Measurements from ENCODE around the gene RPS27.

DNA sequence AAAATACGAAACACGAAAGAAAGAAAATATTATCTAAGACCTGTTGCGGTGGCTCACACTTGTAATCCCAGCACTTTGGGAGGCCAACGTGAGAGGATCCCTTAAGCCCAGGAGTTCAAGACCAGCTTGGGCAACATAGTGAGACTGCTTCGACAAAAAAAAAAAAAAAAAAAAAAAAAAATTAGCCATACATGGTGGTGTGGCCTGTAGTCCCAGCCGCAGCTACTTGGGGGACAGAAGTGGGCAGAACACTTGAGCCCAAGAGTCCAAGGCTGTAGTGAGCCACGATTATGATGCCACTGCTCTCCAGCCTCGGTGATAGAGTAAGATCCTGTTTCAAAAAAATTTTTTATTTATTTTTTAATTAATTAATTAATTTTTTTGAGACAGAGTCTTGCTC, 2.9 kb upstream of the RPS27 start:
- TF ChIP-seq, protein P1, sequence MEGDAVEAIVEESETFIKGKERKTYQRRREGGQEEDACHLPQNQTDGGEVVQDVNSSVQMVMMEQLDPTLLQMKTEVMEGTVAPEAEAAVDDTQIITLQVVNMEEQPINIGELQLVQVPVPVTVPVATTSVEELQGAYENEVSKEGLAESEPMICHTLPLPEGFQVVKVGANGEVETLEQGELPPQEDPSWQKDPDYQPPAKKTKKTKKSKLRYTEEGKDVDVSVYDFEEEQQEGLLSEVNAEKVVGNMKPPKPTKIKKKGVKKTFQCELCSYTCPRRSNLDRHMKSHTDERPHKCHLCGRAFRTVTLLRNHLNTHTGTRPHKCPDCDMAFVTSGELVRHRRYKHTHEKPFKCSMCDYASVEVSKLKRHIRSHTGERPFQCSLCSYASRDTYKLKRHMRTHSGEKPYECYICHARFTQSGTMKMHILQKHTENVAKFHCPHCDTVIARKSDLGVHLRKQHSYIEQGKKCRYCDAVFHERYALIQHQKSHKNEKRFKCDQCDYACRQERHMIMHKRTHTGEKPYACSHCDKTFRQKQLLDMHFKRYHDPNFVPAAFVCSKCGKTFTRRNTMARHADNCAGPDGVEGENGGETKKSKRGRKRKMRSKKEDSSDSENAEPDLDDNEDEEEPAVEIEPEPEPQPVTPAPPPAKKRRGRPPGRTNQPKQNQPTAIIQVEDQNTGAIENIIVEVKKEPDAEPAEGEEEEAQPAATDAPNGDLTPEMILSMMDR (conservative IDR thresholded peaks at IDR 0.05; ENCODE audit: low read depth, low read length), result no peak
- TF ChIP-seq EZH2 (IDR thresholded peaks at IDR 0.05; ENCODE audit: low read length, unreplicated experiment) (no peak), EZH2phosphoT487 (IDR thresholded peaks at IDR 0.05; ENCODE audit: borderline replicate concordance, low read length) (no peak)
